HG03469 (cell line): Measurements from ENCODE around the gene SNRNP35.
"Not testable (repeated sequence)": the region's sequence is repeated elsewhere in the genome, so short reads cannot be mapped to it uniquely, and the experiment has no call there.

ENCODE experiments used
- ATAC-seq: cut with Tn5 transposase; IDR thresholded peaks from one replicate; pipeline ENCODE4 v1.9.1; 2021; ENCODE audit warnings: mild to moderate bottlenecking, moderate library complexity, moderate number of reproducible peaks; ENCODE audit not compliant: unreplicated experiment

Gene SNRNP35

DNA sequence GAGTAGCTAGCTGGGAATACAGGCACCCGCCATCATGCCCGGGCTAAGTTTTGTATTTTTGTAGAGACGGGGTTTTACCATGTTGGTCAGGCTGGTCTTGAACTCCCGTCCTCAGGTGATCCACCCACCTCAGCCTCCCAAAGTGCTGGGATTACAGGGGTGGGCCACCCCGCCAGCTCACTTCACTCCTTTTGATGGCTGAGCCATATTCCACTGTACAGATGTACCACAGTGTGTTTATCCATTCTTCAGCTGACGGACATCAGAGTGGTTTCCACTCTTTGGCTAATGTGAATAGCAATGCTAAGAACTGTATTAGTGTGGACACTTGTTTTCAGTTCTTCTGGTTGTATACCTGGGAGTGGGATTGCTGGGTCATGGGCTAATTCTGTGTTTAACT lies 29.5 kb downstream of the SNRNP35 start:
- no peak for ATAC-seq

- no peak for ATAC-seq
These were observed 30.7 kb downstream of the SNRNP35 start for GRCh38 chr12:123488539-123489230.

- no peak for ATAC-seq
These were observed 31.6 kb downstream of the SNRNP35 start for GRCh38 chr12:123489580-123489979.

DNA sequence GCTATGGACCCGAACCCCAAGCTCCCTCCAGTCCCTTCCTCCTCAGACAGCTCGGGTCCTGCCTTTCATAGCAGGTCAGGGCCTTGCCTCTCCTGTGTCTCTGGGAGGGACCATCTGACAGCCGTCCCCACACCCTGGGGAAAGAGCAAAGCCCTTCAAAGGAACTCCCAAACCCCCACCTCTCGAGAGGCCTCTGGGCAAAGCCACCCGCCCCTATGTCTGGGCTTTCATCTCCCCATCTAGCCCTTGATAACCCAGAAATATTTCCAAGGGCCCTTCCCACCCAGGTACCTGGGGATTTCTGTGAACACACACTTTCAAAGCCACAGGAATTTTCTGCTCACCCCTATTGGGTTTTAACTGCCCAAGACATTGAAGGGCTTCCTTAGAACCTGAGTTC lies 32.1 kb downstream of the SNRNP35 start:
- no peak for ATAC-seq

GRCh38 chr12:123491056-123491455 lies 33.1 kb downstream of the SNRNP35 start:
- no peak for ATAC-seq

DNA sequence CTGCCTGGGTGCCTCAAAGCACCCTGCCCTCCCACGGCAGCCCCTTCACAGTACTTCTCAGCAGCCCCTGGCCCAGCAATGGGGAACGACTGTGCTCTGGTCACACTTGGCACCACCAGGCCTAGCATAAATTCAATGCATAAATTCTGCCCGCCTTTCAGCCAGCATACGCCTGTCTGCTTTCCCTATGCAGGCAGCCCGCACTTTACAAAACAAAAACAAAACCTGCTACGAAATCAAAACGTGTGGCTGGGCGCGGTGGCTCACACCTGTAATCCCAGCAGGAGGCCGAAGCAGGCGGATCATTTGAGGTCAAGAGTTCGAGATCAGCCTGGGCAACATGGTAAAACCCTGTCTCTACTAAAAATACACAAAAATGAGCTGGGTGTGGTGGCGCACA lies 33.5 kb downstream of the SNRNP35 start:
- no peak for ATAC-seq

- not testable (repeated sequence) for ATAC-seq
These were observed 34.5 kb downstream of the SNRNP35 start for GRCh38 chr12:123492339-123493039.

- no peak for ATAC-seq
These were observed 36.3 kb downstream of the SNRNP35 start for GRCh38 chr12:123494124-123494851.

GRCh38 chr12:123497065-123497464 lies 39.1 kb downstream of the SNRNP35 start:
- no peak for ATAC-seq

DNA sequence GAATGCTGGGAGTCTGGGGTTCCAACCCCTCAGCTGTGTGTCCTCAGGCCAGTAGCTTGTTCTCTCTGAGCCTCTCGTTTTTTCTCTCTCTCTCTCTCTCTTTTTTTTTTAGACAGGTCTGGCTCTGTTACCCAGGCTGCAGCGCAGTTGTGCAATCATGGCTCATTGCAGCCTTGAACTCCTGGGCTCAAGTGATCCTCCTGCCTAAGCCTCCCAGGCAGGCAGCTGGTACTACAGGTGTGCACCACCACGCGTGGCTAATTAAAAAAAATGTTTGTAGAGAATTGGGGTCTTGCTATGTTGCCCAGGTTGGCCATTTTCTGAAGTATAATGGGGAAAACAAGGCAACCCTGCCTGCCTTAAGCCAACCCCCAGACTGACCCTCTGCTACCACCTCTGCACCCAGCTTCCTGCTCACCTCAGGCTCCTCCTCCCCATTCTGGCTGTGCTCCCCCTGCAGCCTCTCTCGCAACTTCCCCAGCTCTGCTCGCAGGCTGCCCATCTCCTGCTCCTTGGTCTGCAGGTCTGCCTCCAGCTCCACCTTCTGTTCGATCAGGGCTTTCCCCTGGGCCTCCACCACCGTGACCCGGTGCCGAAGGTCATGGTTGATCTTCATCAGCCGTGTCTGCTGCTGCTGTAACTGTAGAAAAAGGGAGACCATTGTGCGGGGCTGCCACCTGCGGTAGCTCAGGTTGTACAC lies 40.3 kb downstream of the SNRNP35 start:
- no peak for ATAC-seq

- ATAC-seq: no peak
These were observed 41.4 kb downstream of the SNRNP35 start for GRCh38 chr12:123499332-123499731.

DNA sequence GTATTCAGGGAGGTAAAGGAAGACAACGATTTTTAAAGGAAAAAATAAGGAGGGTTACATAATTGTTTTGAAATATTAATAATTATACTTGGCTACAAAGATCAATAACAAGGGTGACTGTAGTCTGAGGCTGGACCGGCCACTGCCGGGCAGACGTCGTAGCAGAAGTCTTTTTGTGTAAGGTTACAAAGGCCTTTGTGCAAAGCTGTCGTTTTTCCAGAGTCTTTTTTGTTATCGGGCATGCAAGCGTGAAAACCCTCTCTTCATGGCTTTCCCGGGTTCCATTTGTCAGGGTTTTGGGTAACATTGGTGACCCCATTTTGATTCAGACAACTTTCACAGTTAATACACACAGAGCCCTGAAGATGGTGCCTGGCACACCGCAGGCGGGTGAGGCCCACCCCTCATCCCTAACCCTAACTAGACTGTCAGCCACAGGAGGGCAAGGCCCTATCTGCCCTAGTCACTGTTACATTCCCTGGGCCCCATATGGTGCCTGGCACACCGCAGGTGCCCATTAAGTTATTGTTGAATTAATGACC lies 44.3 kb downstream of the SNRNP35 start:
- ATAC-seq: no peak

DNA sequence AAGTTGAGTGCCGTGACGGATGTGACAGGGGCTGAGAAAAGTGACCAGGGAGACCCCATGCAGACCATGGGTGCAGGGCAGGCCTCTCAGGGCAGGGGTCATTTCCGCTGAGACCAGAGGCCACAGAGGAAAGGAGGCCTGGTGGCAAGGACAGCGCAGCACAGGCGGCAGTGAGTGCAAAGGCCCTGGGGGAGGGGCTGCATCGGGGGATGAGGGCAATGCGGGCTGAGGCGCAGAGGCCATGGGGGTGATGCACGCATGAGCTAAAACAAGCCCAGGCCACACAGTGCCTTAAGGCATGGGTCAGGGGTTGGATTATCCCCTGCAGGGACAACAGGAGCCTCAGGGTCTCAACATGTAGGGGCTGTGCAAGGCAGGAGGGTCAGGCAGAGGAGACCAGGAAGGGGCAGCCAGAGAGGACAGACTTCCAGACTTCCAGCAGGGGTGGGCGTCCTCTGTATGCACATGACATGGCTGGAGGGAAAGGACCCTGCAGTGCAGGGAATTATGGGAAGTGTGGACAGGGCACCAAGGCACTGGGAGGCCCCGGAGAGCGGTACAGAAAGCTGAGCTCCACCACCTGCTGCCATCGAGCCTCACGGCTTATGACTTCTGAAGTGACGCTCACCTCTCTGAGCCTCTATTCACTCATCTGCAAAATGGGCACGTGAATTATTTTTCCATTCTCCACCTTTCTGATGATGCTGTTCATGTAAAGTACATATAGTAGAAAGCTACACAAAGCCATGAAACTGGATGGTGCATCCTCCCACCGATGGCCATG lies 48.3 kb downstream of the SNRNP35 start:
- ATAC-seq: no peak

DNA sequence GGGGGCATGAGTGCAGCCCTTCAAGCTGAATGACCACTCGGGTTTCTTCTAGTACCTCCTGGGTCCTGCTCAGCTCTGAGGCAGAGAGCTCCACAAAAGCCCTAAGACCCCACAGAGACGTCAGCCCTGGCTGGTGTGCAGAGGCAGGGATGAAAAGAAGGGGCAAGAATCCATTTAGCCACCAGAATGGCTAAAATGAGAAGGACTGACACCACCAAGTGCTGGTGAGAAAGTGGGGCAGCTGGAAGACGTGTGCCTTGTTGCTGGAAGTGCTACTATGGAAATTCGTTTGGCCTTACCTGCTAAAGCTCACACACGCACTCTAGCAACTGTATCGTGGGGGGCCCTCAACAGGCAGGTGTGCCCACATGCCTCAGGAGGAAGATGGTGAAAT lies 48.9 kb downstream of the SNRNP35 start:
- no peak for ATAC-seq

GRCh38 chr12:123512838-123513665 lies 55.1 kb downstream of the SNRNP35 start:
- ATAC-seq: no peak

DNA sequence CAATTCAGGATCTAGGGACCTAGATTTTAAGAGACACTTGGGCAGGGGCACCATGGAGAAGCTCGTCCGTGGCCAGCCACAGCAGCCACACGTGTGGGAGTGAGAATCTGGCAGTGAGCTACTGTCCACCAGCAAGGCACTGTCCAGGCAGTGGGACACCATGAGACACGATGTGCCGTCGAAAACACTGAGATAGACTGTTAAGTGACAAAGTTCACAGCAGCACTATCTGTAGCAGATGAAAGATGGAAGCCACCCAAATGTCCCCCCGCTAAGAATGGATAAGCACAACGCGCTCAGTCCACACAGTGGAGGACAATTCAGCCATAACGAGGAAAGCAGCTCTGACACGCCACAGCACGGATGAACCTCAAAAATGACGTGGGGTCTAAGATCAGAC lies 55.9 kb downstream of the SNRNP35 start:
- no peak for ATAC-seq

DNA sequence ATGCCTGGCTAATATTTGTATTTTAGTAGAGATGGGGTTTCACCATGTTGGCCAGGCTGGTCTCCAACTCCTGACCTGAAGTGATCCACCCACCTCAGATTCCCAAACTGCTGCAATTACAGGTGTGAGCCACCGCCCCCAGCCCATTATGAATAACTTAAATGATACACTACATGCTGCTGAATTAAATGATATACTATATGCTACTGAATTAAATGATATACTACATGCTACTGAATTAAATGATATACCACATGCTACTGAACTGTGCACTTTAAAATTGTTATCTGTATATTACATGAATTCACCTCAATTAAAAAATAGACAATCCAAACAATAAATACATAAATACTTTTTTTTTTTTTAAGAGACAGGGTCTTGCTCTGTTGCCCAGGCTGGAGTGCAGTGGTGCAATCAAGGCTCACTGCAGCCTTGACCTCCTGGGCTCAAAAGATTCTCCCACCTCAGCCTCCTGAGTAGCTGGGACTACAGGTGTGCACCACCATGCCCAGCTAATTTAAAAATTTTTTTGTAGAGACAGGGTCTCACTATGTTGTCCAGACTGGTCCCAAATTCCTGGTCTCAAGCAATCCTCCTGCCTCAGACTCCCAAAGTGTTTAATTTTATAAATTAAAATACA lies 56.8 kb downstream of the SNRNP35 start:
- ATAC-seq: not testable (repeated sequence)

DNA sequence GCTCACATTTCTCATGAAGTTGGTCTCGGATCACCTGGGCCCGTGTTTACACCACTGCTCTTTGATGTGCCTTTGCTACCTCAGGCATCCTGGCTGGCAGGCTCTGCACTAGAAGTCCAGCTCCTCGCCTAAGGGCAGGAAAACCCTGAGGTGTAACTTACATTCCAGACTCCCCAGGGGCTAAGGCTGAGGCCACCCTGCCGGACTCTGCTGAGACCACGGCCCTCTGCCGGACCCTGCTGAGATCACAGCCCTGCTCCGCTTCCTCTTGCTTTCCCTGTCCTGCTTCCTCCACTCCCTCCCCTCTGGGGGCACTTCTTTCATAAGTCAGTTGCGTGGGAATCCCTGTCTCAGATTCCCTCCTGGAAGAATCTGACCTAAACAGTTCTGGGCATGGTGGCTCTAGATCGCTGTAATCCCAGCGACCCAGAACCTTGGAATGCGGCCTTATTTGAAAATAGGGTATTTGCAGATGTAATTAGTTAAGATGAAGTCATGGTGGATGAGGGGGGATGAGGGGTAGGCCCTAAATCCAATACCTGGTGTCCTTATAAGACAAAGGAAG lies 58.4 kb downstream of the SNRNP35 start:
- no peak for ATAC-seq
